H9 (cell line): ENCODE measurements around the gene CD79A. TPM values are rescaled to one million over a fixed set of nuclear protein-coding genes. Genes with fewer than 3 reads are reported as not detected.

Source experiments
- DNase-seq: peaks from one replicate; pipeline ENCODE4 v3.0.0-alpha.2; 2017
- H2AFZ ChIP-seq: one replicate; pipeline ENCODE4 v1.6.1; 2013; ENCODE audit warnings: mild to moderate bottlenecking, low read length, control low read depth, moderate library complexity
- H2AK5ac ChIP-seq: 2 replicates; pipeline ENCODE4 v1.6.1; 2013; ENCODE audit warnings: low read length, control low read depth, mixed read lengths; ENCODE audit not compliant: insufficient read length
- H2BK120ac ChIP-seq: one replicate; pipeline ENCODE4 v1.6.1; 2013; ENCODE audit warnings: low read depth, mild to moderate bottlenecking, low read length, control low read depth, inconsistent platforms; ENCODE audit not compliant: poor library complexity, severe bottlenecking
- H2BK12ac ChIP-seq: 2 replicates; pipeline ENCODE4 v1.6.1; 2013; ENCODE audit warnings: low read length, control low read depth, mixed read lengths, low read depth; ENCODE audit not compliant: insufficient read length
- H2BK15ac ChIP-seq: 2 replicates; pipeline ENCODE4 v1.6.1; 2013; ENCODE audit warnings: low read depth, low read length, control low read depth
- H2BK20ac ChIP-seq: one replicate; pipeline ENCODE4 v1.6.1; 2013; ENCODE audit warnings: low read depth, mild to moderate bottlenecking, low read length, control low read depth, inconsistent platforms; ENCODE audit not compliant: poor library complexity, severe bottlenecking
- H2BK5ac ChIP-seq: 2 replicates; pipeline ENCODE4 v1.6.1; 2013; ENCODE audit warnings: low read length, control low read depth, mixed read lengths; ENCODE audit not compliant: insufficient read length
- H3K14ac ChIP-seq: 2 replicates; pipeline ENCODE4 v1.6.1; 2013; ENCODE audit warnings: low read length, control low read depth; ENCODE audit not compliant: insufficient read depth
- H3K18ac ChIP-seq: 2 replicates; pipeline ENCODE4 v1.6.1; 2013; ENCODE audit warnings: low read depth, mild to moderate bottlenecking, mixed read lengths, low read length, control low read depth; ENCODE audit not compliant: insufficient read length
- H3K23ac ChIP-seq: 2 replicates; pipeline ENCODE4 v1.6.1; 2013; ENCODE audit warnings: low read length, control low read depth, mixed read lengths, low read depth; ENCODE audit not compliant: insufficient read length
- H3K23me2 ChIP-seq: 2 replicates; pipeline ENCODE4 v1.6.1; 2013; ENCODE audit warnings: low read depth, mild to moderate bottlenecking, mixed read lengths, low read length, control low read depth; ENCODE audit not compliant: insufficient read length, poor library complexity, severe bottlenecking
- H3K27ac ChIP-seq: 2 replicates; pipeline ENCODE4 v1.5.1; 2013; ENCODE audit warnings: low read length, control low read depth, mixed read lengths, low read depth; ENCODE audit not compliant: insufficient read length
- H3K27me3 ChIP-seq: 2 replicates; pipeline ENCODE4 v1.6.1; 2013; ENCODE audit warnings: low read length, control low read depth, inconsistent platforms; ENCODE audit not compliant: insufficient read depth
- H3K4ac ChIP-seq: 2 replicates; pipeline ENCODE4 v1.6.1; 2013; ENCODE audit warnings: low read depth, mild to moderate bottlenecking, control low read depth, inconsistent platforms, low read length, moderate library complexity
- H3K4me1 ChIP-seq: 2 replicates; pipeline ENCODE4 v1.6.1; 2013; ENCODE audit warnings: low read length, control low read depth, inconsistent platforms; ENCODE audit not compliant: insufficient read depth
- H3K4me2 ChIP-seq: 2 replicates; pipeline ENCODE4 v1.6.1; 2013; ENCODE audit warnings: low read length, control low read depth, mixed read lengths; ENCODE audit not compliant: insufficient read length, insufficient read depth
- H3K56ac ChIP-seq: 2 replicates; pipeline ENCODE4 v1.6.1; 2013; ENCODE audit warnings: low read depth, mild to moderate bottlenecking, mixed read lengths, low read length, control low read depth; ENCODE audit not compliant: insufficient read length
- H3K79me1 ChIP-seq: 2 replicates; pipeline ENCODE4 v1.6.1; 2013; ENCODE audit warnings: low read depth, mild to moderate bottlenecking, moderate library complexity, low read length, control low read depth, inconsistent platforms; ENCODE audit not compliant: insufficient read depth, poor library complexity, severe bottlenecking
- H3K79me2 ChIP-seq: 2 replicates; pipeline ENCODE4 v1.6.1; 2013; ENCODE audit warnings: low read length, control low read depth, inconsistent platforms; ENCODE audit not compliant: insufficient read depth
- H3K9ac ChIP-seq: 2 replicates; pipeline ENCODE4 v1.6.1; 2013; ENCODE audit warnings: low read length, control low read depth, mixed read lengths; ENCODE audit not compliant: insufficient read length; ENCODE audit errors: extremely low read depth
- H3K9me3 ChIP-seq: one replicate; pipeline ENCODE4 v1.6.1; 2013; ENCODE audit warnings: low read depth, low read length, inconsistent platforms; ENCODE audit not compliant: control insufficient read depth
- H3T11ph ChIP-seq: one replicate; pipeline ENCODE4 v1.6.1; 2013; ENCODE audit warnings: mild to moderate bottlenecking, low read length, control low read depth, inconsistent platforms
- H4K20me1 ChIP-seq: one replicate; pipeline ENCODE4 v1.6.1; 2013; ENCODE audit not compliant: control insufficient read depth, insufficient read length, insufficient read depth
- H4K5ac ChIP-seq: 2 replicates; pipeline ENCODE4 v1.6.1; 2013; ENCODE audit warnings: low read depth, mild to moderate bottlenecking, mixed read lengths, low read length, control low read depth; ENCODE audit not compliant: insufficient read length
- H4K8ac ChIP-seq: replicated peaks from 2 replicates; pipeline ENCODE4 v1.6.1; 2013; ENCODE audit warnings: low read length, control low read depth, mixed read lengths, low read depth; ENCODE audit not compliant: insufficient read length
- H4K91ac ChIP-seq: 2 replicates; pipeline ENCODE4 v1.6.1; 2013; ENCODE audit warnings: low read depth, mild to moderate bottlenecking, moderate library complexity, mixed read lengths, low read length, control low read depth; ENCODE audit not compliant: insufficient read length
- H3K27ac Mint-ChIP-seq, 3 experiments: 2 replicates in 2 of 3; 3 replicates in 1 of 3; pipeline ENCODE4 v1.8.0; 2020 to 2021; ENCODE audit warnings: mixed read lengths in 3 of 3, mild to moderate bottlenecking in 1 of 3, moderate library complexity in 1 of 3
- H3K27me3 Mint-ChIP-seq: 2 replicates; pipeline ENCODE4 v1.8.0; 2021; ENCODE audit warnings: low read depth, mild to moderate bottlenecking, moderate library complexity, mixed read lengths
- H3K36me3 Mint-ChIP-seq, 3 experiments: 2 replicates in 2 of 3; 3 replicates in 1 of 3; pipeline ENCODE4 v1.8.0; 2020 to 2021; ENCODE audit warnings: low read depth in 3 of 3, mixed read lengths in 3 of 3; ENCODE audit not compliant: insufficient read depth in 1 of 3
- H3K4me1 Mint-ChIP-seq, 2 experiments: 2 replicates each; pipeline ENCODE4 v1.8.0; 2020; ENCODE audit warnings: mixed read lengths in 2 of 2
- H3K4me3 Mint-ChIP-seq, 2 experiments: 2 replicates in 1 of 2; 3 replicates in 1 of 2; pipeline ENCODE4 v1.8.0; 2020 to 2021; ENCODE audit warnings: mild to moderate bottlenecking in 2 of 2, mixed read lengths in 2 of 2, moderate library complexity in 1 of 2
- H3K9me3 Mint-ChIP-seq, 2 experiments: 2 replicates in 1 of 2; 3 replicates in 1 of 2; pipeline ENCODE4 v1.8.0; 2020; ENCODE audit warnings: mild to moderate bottlenecking in 2 of 2, mixed read lengths in 2 of 2, moderate library complexity in 1 of 2
- CTCF ChIP-seq: fragments of 200-600 bp; sonication (generic); conservative IDR thresholded peaks from 3 replicates; pipeline ENCODE4 v1.8.0; 2021; ENCODE audit warnings: antibody characterized with exemption, mild to moderate bottlenecking
- WGBS: extraction: QIAGEN DNeasy Blood & Tissue Kit; methylation state at CpG from one replicate; pipeline ENCODE4 v1.1.7; 2013; ENCODE audit warnings: missing lambda C conversion rate, low lambda C conversion rate, mixed read lengths; ENCODE audit not compliant: insufficient read length; ENCODE audit errors: extremely low coverage; 5-methylcytosine and 5-hydroxymethylcytosine counted together
- total RNA-seq: library from RNA; stranded (reverse); gene quantifications from 2 replicates; pipeline ENCODE4 v1.2.1, GENCODE V29; 2021

The CD79A gene
- total RNA-seq, 1 experiment from 2014 or later, result 0.22 TPM

GRCh38 chr19:41909706-41910105, 32.6 kb downstream of the CD79A start:
- Histone ChIP-seq H3K23ac (no peak overlapping the region), H3K4me2 (no peak overlapping the region), H4K8ac (no peak overlapping the region), H3K4me1 (no peaks in the 10 kb centered on the region), H3K18ac (no peak overlapping the region), H2AK5ac (no peak overlapping the region), H2AFZ (no peak overlapping the region), H2BK5ac (no peak overlapping the region), H3K4ac (no peak overlapping the region), H4K5ac (no peak overlapping the region), H2BK15ac (no peak overlapping the region), H2BK12ac (no peak overlapping the region), H3K23me2 (peaks cover 5% of the 10 kb centered on the region), H3K27ac (no peak overlapping the region), H3K27me3 (peaks cover 43% of the 10 kb centered on the region), H3K14ac (no peak overlapping the region), H3K56ac (no peak overlapping the region), H4K91ac (no peak overlapping the region), H3K9ac (no peak overlapping the region), H2BK20ac (no peak overlapping the region), H4K20me1 (no peaks in the 10 kb centered on the region), H3K79me1 (no peaks in the 10 kb centered on the region), H3T11ph (no peak overlapping the region), H3K79me2 (no peaks in the 10 kb centered on the region), H3K9me3 (no peaks in the 10 kb centered on the region), H2BK120ac (no peak overlapping the region)
- TF ChIP-seq CTCF, result no peak
- Mint-ChIP-seq H3K4me1 (peaks cover 6 to 24% of the 10 kb centered on the region in 2 experiments; a peak in 3 of 4 replicates), H3K36me3 (peaks cover 2 to 18% (median 13%) of the 10 kb centered on the region in 3 experiments; a peak in 6 of 7 replicates), H3K27ac (no peak overlapping the region), H3K4me3 (no peak overlapping the region), H3K9me3 (peaks cover 0 to 2% of the 10 kb centered on the region in 2 experiments; a peak in 1 of 5 replicates), H3K27me3 (peaks cover 3% of the 10 kb centered on the region)
- no peak for DNase-seq
- no CpG with 5 or more reads among the region's 13 CpGs for WGBS
